Muscle layer of duodenum (tissue), 2 donors: Measurements from ENCODE around the gene ZDHHC14.
"Not testable (repeated sequence)": the region's sequence is repeated elsewhere in the genome, so short reads cannot be mapped to it uniquely, and the experiment has no call there.

Source experiments
- H3K27ac ChIP-seq: one replicate; pipeline ENCODE4 v1.7.0; 2013; ENCODE audit warnings: mild to moderate bottlenecking, low read length
- H3K27me3 ChIP-seq: one replicate; pipeline ENCODE4 v1.7.0; 2013; ENCODE audit warnings: low read depth, mild to moderate bottlenecking, control low read depth, low read length
- H3K36me3 ChIP-seq, 2 donors: one replicate each; pipeline ENCODE4 v1.7.0; 2013; ENCODE audit warnings: low read length in 2 of 2, control low read depth in 1 of 2, mild to moderate bottlenecking in 1 of 2; ENCODE audit not compliant: insufficient read depth in 2 of 2, control insufficient read depth in 1 of 2
- H3K4me1 ChIP-seq, 2 donors: one replicate each; pipeline ENCODE4 v1.7.0; 2013; ENCODE audit warnings: low read length in 2 of 2, mild to moderate bottlenecking in 2 of 2, control low read depth in 1 of 2, moderate library complexity in 1 of 2; ENCODE audit not compliant: insufficient read depth in 2 of 2, control insufficient read depth in 1 of 2
- H3K4me3 ChIP-seq, 2 donors: one replicate each; pipeline ENCODE4 v1.7.0; 2013; ENCODE audit warnings: low read length in 2 of 2, low read depth in 1 of 2, mild to moderate bottlenecking in 1 of 2
- H3K9me3 ChIP-seq, 2 donors: one replicate each; pipeline ENCODE4 v1.7.0; 2013; ENCODE audit warnings: low read length in 2 of 2, control low read depth in 1 of 2, mild to moderate bottlenecking in 1 of 2; ENCODE audit not compliant: control insufficient read depth in 1 of 2
- donor health status: healthy.

ZDHHC14 gene

DNA sequence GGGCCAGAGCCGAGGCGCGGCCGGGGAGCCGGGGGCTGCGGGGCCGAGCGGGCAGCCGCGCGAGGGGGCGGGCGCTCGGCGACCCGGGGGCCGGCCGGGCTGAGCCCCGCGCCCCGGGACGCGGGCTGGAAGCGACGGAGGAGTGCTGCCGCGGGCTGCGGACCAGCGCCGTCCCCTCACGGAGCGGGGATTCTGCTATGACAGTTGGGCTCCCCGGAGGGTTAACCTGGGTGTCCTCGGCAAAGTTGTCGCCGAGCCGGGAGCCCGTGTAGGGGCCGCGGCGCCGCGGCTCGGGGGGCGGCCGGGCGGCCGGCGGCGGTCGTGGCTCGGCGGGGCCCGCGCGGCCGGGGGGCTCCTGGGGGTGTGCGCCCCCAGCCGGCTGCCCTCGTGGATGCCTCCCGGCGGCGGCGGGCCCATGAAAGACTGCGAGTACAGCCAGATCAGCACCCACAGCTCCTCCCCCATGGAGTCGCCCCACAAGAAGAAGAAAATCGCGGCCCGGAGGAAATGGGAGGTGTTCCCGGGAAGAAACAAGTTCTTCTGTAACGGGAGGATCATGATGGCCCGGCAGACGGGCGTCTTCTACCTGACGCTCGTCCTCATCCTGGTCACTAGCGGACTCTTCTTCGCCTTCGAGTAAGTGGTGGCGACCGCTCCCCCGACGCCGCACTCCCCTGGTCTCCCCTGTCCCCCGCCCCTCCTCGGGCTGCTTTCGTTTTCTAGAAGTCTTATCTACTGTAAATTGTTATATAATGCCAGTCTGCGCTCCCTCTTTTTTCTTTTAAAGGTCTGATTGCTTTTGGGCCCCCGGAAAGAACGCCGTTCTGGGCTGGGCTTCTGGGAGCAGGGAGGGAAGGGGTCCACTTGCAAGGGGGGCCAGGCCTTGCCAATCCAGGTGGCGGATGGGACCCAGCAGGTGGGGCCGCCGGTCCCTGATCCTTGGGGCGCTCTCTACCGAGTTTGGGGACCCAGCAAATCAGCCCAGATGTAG is 936 bp downstream of the ZDHHC14 start:
- Histone ChIP-seq H3K27ac (peak overlapping the region; percentile 47), H3K4me1 (peaks cover 4 to 16% of the 10 kb centered on the region in 2 donors), H3K4me3 (peak overlapping the region; percentile 81 to 100), H3K9me3 (no peaks in the 10 kb centered on the region), H3K36me3 (no peaks in the 10 kb centered on the region), H3K27me3 (no peaks in the 10 kb centered on the region)

- Histone ChIP-seq H3K27me3 (no peaks in the 10 kb centered on the region), H3K27ac (peak overlapping the region; percentile 47), H3K4me3 (peak overlapping the region; percentile 81 to 100), H3K36me3 (no peaks in the 10 kb centered on the region), H3K9me3 (no peaks in the 10 kb centered on the region), H3K4me1 (peaks cover 4 to 16% of the 10 kb centered on the region in 2 donors)
Observed at GRCh38 chr6:157382821-157383220, 1.8 kb downstream of the ZDHHC14 start.

GRCh38 chr6:157383471-157383870 is 2.5 kb downstream of the ZDHHC14 start:
- no peaks in the 10 kb centered on the region for H3K36me3 ChIP-seq
- no peaks in the 10 kb centered on the region for H3K27me3 ChIP-seq
- no peak overlapping the region for H3K27ac ChIP-seq
- H3K4me3 ChIP-seq: peak overlapping the region; percentile 81 to 100
- H3K4me1 ChIP-seq: peaks cover 4 to 16% of the 10 kb centered on the region in 2 donors
- no peaks in the 10 kb centered on the region for H3K9me3 ChIP-seq

- H3K9me3 ChIP-seq, H3K27ac ChIP-seq: not testable (repeated sequence)
Observed at GRCh38 chr6:157384962-157385361, 4.0 kb downstream of the ZDHHC14 start.

DNA sequence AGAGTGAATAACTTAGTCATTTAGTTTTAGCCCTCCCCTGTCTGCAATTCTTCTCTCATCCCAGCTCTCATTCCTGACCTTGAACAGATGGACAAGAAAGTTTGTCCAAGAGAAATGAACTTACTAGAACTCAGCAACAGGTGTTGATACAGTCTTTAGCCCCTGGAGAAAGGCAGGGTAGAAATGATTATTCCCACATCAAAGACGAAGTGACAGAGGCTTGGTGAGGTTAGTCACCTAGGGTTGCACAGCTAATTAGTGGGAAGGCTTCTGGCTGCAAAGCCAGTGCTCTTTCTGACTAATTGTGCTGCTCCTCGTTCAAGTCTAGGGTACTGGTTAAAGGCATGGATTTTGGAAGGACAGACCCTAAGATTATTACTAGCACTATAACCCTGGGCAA is 4.5 kb downstream of the ZDHHC14 start:
- no peaks in the 10 kb centered on the region for H3K36me3 ChIP-seq
- H3K27ac ChIP-seq: no peak overlapping the region
- peaks cover 0 to 11% of the 10 kb centered on the region in 2 donors for H3K4me1 ChIP-seq
- peaks cover under 1 to 4% of the 10 kb centered on the region in 2 donors for H3K9me3 ChIP-seq
- H3K27me3 ChIP-seq: no peaks in the 10 kb centered on the region
- no peak overlapping the region for H3K4me3 ChIP-seq

More at GRCh38 chr6:157384962-157385361, 4.0 kb downstream of the ZDHHC14 start:
- not testable (repeated sequence) for H3K36me3 ChIP-seq, H3K4me3 ChIP-seq, H3K27me3 ChIP-seq
- H3K4me1 ChIP-seq: peaks cover 0 to 11% of the 10 kb centered on the region in 2 donors

- Histone ChIP-seq H3K4me3 (no peak overlapping the region), H3K27ac (no peak overlapping the region), H3K27me3 (no peaks in the 10 kb centered on the region), H3K36me3 (no peaks in the 10 kb centered on the region), H3K4me1 (peaks cover 0 to 11% of the 10 kb centered on the region in 2 donors), H3K9me3 (peaks cover 4 to 6% of the 10 kb centered on the region in 2 donors)
Observed at GRCh38 chr6:157386023-157386422, 5.0 kb downstream of the ZDHHC14 start.

DNA sequence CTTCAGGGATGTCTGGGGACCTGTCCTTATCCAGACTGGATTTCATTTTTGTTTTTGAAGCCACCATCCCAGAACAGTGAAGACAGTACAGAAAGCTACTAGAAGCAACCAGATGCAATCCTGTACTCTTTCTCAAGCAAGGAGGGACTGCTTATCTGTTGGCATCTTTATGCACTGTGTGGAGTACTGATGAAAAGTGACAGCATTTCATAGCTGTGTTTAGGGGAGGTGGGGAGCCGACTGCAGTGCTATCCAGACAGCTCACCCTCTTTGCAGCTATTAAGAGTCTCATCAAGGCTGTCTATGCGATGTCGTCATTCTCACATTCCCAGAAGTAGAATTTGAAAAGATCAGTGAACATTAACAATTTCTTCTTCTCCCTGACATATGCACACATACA is 5.5 kb downstream of the ZDHHC14 start:
- Histone ChIP-seq H3K36me3 (no peaks in the 10 kb centered on the region), H3K27me3 (no peaks in the 10 kb centered on the region), H3K4me3 (no peak overlapping the region), H3K9me3 (peaks cover 4 to 11% of the 10 kb centered on the region in 2 donors), H3K27ac (no peak overlapping the region), H3K4me1 (peaks cover 0 to 11% of the 10 kb centered on the region in 2 donors)

GRCh38 chr6:157388924-157389323 is 7.9 kb downstream of the ZDHHC14 start:
- Histone ChIP-seq H3K27ac (no peak overlapping the region), H3K27me3 (no peaks in the 10 kb centered on the region), H3K9me3 (peaks cover 4 to 11% of the 10 kb centered on the region in 2 donors), H3K36me3 (no peaks in the 10 kb centered on the region), H3K4me1 (no peaks in the 10 kb centered on the region), H3K4me3 (no peak overlapping the region)

DNA sequence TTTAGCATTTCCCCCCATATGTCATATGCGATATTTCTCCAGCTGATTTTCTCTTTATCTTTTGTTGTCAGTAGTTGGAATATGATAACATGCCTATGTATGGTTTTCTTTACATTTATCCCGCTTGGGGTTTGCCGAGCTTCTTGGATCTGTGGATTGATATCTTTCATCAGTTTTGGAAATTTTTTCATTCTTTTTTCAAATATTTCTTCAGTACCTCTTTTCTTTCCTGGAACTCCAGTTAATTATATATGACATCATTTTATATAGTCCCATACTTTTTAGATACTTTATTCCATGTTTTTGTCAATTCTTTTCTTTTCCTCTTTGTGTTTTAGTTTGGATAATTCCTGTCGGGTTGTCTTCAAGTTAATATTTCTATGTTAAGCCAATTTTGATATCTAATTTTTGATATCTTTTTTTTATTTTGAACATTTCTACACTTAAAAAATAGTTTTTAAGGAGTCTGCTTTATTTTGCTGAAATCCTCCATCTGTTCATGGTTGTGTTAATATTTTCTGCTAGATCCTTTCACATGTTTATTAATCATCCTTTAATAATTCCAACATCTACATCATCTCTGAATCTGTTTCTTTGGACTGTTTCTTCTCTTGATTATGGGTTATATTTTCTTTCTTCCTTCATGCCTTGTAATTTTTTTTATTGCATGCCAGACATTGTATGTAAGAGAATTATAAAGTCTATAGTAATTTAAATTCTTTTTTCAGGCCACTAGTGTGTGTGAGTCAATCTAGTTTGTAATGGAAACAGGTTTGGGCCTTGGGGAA is 9.5 kb downstream of the ZDHHC14 start:
- Histone ChIP-seq H3K36me3 (no peaks in the 10 kb centered on the region), H3K27me3 (no peaks in the 10 kb centered on the region), H3K4me1 (no peaks in the 10 kb centered on the region), H3K4me3 (no peak overlapping the region), H3K27ac (no peak overlapping the region), H3K9me3 (peaks cover 4 to 11% of the 10 kb centered on the region in 2 donors)

GRCh38 chr6:157392927-157393668 is 12.1 kb downstream of the ZDHHC14 start:
- no peaks in the 10 kb centered on the region for H3K36me3 ChIP-seq
- no peaks in the 10 kb centered on the region for H3K27me3 ChIP-seq
- H3K4me1 ChIP-seq: no peaks in the 10 kb centered on the region
- H3K27ac ChIP-seq: peak overlapping the region; percentile 36
- H3K9me3 ChIP-seq: peaks cover 4 to 11% of the 10 kb centered on the region in 2 donors
- no peak overlapping the region for H3K4me3 ChIP-seq
